Colonic mucosa (tissue), 4 donors: ENCODE measurements around the gene SLC12A5. TPM values are rescaled to one million over a fixed set of nuclear protein-coding genes. Genes with fewer than 3 reads are reported as not detected.

Experiments
- DNase-seq: peaks from one replicate; pipeline ENCODE4 v3.0.0-alpha.2; 2020
- H3K27ac ChIP-seq: fragments of 200-600 bp; one replicate; pipeline ENCODE4 v1.8.0; 2021
- H3K27me3 ChIP-seq: fragments of 200-600 bp; one replicate; pipeline ENCODE4 v1.8.0; 2021
- H3K36me3 ChIP-seq: fragments of 200-600 bp; one replicate; pipeline ENCODE4 v1.8.0; 2021
- H3K4me1 ChIP-seq: fragments of 200-600 bp; one replicate; pipeline ENCODE4 v1.8.0; 2021; ENCODE audit warnings: mild to moderate bottlenecking
- H3K4me3 ChIP-seq: fragments of 200-600 bp; one replicate; pipeline ENCODE4 v1.8.0; 2021
- H3K9ac ChIP-seq, 2 donors: one replicate each; pipeline ENCODE4 v1.7.0; 2013; ENCODE audit warnings: control low read depth in 2 of 2, low read depth in 2 of 2, low read length in 2 of 2
- H3K9me3 ChIP-seq: fragments of 200-600 bp; one replicate; pipeline ENCODE4 v1.8.0; 2021
- intact Hi-C: fragments of 100-400 bp; cut with DNase I; formaldehyde crosslinking; loops from one replicate; pipeline ENCODE4 v1.14.1; 2022
- total RNA-seq, 2 donors: library from RNA; stranded (reverse); fragmentation: NEBNext Ultra II Directional in 1 of 2; extraction: Animal tissue kit (Norgen Biotek cat#: 25700) in 1 of 2; gene quantifications; one replicate each; pipeline ENCODE4 v1.2.1, GENCODE V29; 2021
- TF ChIP-seq, protein P1 (sequence below): fragments of 200-600 bp; IDR thresholded peaks from one replicate; pipeline ENCODE4 v1.8.0; 2022; ENCODE audit warnings: antibody characterized with exemption, mild to moderate bottlenecking
- donor health status: healthy.
- donor health status: DM: no; HTN: no; CAD: no.
- donor health status: DM: no; HTN: no; CAD: no.

The SLC12A5 gene
- total RNA-seq, 2 donors from 2014 or later: 0.96 TPM; not detected in 1

DNA sequence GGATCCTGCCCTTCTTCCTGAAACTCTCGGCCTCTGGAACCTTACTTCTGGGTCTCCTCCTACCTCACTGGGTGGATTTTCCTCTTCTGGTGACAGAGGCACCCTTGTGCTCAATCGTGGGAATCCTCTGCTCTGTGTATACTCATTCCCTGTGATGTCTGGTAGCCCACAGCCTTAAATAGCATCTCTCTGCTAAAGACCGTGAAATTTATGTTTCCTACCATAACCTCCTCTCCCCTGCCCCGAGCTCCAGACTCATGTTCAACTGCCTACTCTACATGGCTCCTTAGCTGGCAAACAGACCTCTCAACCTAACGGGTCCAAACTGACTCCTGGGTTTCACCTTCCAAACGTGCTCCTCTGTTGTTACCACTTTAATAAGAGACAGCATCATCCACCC is 10.4 kb upstream of the SLC12A5 start:
- intact Hi-C loops: no loop called here
- TF ChIP-seq, protein P1, sequence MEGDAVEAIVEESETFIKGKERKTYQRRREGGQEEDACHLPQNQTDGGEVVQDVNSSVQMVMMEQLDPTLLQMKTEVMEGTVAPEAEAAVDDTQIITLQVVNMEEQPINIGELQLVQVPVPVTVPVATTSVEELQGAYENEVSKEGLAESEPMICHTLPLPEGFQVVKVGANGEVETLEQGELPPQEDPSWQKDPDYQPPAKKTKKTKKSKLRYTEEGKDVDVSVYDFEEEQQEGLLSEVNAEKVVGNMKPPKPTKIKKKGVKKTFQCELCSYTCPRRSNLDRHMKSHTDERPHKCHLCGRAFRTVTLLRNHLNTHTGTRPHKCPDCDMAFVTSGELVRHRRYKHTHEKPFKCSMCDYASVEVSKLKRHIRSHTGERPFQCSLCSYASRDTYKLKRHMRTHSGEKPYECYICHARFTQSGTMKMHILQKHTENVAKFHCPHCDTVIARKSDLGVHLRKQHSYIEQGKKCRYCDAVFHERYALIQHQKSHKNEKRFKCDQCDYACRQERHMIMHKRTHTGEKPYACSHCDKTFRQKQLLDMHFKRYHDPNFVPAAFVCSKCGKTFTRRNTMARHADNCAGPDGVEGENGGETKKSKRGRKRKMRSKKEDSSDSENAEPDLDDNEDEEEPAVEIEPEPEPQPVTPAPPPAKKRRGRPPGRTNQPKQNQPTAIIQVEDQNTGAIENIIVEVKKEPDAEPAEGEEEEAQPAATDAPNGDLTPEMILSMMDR: no peak

DNA sequence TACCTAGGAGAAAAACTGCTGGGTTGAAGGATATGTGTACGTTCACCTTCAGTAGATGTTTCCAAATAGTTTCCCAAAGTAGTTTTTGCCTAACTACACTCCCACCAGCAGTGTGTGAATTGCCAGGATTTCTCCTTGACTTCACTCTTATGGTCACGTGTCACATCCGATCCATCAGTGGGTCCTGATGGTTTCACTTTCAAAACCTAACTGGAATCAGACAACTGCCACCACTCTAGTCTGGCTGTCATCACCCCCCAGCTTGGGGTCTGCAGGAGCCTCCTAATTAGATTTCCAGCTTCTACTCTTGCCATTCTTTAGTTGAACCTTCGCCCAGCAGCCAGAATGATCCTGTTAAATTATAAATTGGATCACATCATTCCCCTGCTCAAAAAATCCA is 8.5 kb upstream of the SLC12A5 start:
- no peak overlapping the region for H3K4me3 ChIP-seq
- peaks cover 4% of the 10 kb centered on the region for H3K27me3 ChIP-seq
- intact Hi-C loops: loop anchor here (2.0 to 5.0 kb wide), 2 partner anchors 66 to 157 kb away; no protein-coding TSS in a partner anchor

More for the DNA sequence above, 10.4 kb upstream of the SLC12A5 start:
- H3K4me1 ChIP-seq: peaks cover 4% of the 10 kb centered on the region
- DNase-seq: no peak
- no peak overlapping the region for H3K27ac ChIP-seq
- H3K9ac ChIP-seq: no peak overlapping the region
- H3K27me3 ChIP-seq: peaks cover 8% of the 10 kb centered on the region
- no peaks in the 10 kb centered on the region for H3K36me3 ChIP-seq
- H3K4me3 ChIP-seq: no peak overlapping the region
- no peaks in the 10 kb centered on the region for H3K9me3 ChIP-seq

DNA sequence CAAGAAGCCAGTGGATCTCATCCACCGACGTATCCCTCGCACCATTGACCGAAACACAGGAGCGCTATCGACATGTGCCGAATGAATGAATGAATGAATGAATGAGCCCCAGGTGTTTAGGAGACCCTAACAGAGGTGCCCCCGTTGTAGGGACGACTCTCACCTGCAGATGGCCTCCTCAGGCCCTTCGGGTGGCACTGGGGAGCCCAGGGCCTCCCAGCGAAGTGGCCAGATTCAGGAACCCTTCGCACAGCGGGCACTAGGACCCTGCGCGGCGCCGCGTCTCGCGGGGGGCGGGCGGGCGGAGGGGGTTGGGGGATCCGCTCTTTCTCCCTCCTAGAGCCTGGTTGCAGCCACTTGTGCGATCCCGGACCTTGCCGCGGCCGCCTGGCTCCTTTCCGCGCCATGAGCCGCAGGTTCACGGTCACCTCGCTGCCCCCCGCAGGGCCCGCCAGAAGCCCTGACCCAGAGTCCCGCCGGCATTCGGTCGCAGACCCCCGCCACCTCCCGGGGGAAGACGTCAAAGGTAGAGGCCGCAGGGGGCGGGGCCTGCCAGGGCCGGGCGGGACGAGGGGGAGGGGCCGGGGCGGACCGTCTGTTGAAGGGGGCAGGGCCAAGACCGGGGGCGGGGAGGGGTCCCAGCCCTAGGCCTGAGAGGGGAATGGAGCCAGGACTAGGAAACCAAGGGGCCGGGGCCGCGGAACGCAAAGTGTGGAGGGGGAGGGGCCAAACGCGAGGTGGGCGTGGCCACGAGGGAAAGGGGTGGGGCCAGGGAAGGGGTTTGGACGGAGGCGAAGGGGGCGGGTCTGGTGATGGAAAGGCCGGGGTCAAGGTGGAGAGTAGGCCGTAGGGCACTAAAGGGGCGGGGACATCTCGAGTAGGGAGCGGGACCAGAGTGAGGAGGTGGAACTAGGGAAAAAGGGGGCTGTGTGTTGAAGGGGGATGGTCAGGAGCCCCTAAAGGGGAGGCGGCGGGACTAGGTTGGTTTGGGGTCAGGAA is 7.4 kb upstream of the SLC12A5 start:
- Histone ChIP-seq H3K9me3 (no peaks in the 10 kb centered on the region), H3K27me3 (peaks cover 4% of the 10 kb centered on the region), H3K9ac (no peak overlapping the region), H3K4me3 (peak overlapping the region; percentile 29), H3K36me3 (no peaks in the 10 kb centered on the region), H3K4me1 (no peaks in the 10 kb centered on the region), H3K27ac (no peak overlapping the region)
- TF ChIP-seq, protein P1: no peak
- peak; percentile 36 for DNase-seq
- intact Hi-C loops: loop anchor here (2.0 to 5.0 kb wide), 2 partner anchors 65 to 156 kb away; no protein-coding TSS in a partner anchor

More for the DNA sequence above, 8.5 kb upstream of the SLC12A5 start:
- Histone ChIP-seq H3K9ac (no peak overlapping the region), H3K4me1 (no peaks in the 10 kb centered on the region), H3K36me3 (no peaks in the 10 kb centered on the region), H3K27ac (no peak overlapping the region), H3K9me3 (no peaks in the 10 kb centered on the region)
- DNase-seq: no peak
- TF ChIP-seq, protein P1: no peak

DNA sequence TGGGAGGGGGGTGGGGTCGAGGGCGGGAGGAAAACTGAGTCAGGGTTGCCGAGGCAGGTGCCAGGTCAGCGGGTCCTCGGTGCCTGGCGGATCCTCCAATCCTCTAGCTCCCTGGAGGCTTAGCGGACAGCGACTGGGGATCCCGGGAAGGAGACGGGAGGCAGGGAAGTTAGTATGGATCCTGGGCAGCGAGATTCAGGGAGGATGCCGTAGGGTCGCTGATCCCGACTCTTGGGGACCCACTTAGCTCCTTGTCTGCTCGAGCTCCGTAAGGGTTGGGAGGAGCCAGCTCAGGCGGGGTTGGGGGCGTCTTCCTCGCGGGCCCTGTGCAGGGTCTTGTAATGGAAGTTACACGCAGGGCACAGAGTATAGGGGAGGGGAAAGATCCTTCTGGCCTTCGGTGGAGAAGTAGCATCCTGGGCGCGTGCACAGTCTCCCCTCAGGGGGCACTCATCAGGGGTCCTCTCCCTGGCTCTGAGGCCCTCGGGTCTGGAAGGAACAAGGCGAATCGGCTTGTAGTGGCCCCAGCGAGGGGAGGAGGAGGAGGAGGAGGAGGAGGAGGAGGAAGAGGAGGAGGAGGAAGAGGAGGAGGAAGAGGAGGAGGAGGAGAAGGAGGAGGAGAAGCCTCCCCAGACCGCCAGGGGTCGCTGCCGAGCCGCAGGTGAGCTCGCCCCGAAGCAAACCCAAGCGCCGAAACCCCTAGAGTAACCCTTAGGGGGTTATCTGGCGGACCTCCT is 6.4 kb upstream of the SLC12A5 start:
- intact Hi-C loops: loop anchor here (5.0 kb wide), 1 partner anchor 155 kb away; no protein-coding TSS in a partner anchor
- H3K36me3 ChIP-seq: no peaks in the 10 kb centered on the region
- H3K27ac ChIP-seq: no peak overlapping the region
- H3K4me3 ChIP-seq: no peak overlapping the region
- peak; percentile 76 for DNase-seq
- H3K4me1 ChIP-seq: no peaks in the 10 kb centered on the region
- TF ChIP-seq, protein P1: peak; percentile 59
- no peaks in the 10 kb centered on the region for H3K9me3 ChIP-seq
- peak overlapping the region in 1 of 2 donors; percentile 41 for H3K9ac ChIP-seq
- H3K27me3 ChIP-seq: peaks cover 4% of the 10 kb centered on the region

DNA sequence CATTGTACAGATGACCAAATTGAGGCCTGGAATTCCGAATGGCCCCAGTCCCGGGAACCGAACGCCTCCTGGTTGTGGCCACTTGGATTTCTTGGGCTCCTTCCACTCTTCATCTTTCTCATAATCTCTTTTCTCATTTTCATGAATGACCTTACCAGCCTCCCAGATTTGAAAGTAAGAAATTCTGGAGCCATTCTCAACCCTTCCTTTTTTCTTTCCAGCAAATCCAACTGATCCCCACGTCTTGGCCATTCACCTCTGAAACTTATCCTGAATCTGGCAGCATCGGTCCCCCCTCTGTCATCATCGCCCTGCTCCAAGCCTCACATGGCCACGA is 5.9 kb upstream of the SLC12A5 start:
- no peak overlapping the region for H3K4me3 ChIP-seq
- H3K4me1 ChIP-seq: no peaks in the 10 kb centered on the region
- TF ChIP-seq, protein P1: no peak
- DNase-seq: no peak
- no peaks in the 10 kb centered on the region for H3K9me3 ChIP-seq
- H3K27ac ChIP-seq: no peak overlapping the region
- peaks cover 4% of the 10 kb centered on the region for H3K27me3 ChIP-seq
- no peaks in the 10 kb centered on the region for H3K36me3 ChIP-seq
- H3K9ac ChIP-seq: no peak overlapping the region
- intact Hi-C loops: loop anchor here (5.0 kb wide), 1 partner anchor 154 kb away; no protein-coding TSS in a partner anchor
